Neural progenitor cell (in vitro differentiated cells): ENCODE measurements around the gene EPHB1. TPM values are rescaled to one million over a fixed set of nuclear protein-coding genes. Genes with fewer than 3 reads are reported as not detected.

Source experiments
- DNase-seq: peaks from one replicate; pipeline ENCODE4 v3.0.0-alpha.2; 2016; ENCODE audit warnings: low spot score
- H2AFZ ChIP-seq: fragments of 200-600 bp; sonication (generic); replicated peaks from 2 replicates; pipeline ENCODE4 v1.6.1; 2016; ENCODE audit warnings: antibody characterized with exemption
- H3F3A ChIP-seq: fragments of 200-600 bp; sonication (generic); 2 replicates; pipeline ENCODE4 v1.6.1; 2016; ENCODE audit warnings: antibody characterized with exemption, low read depth
- H3K27ac ChIP-seq: fragments of 200-600 bp; sonication (generic); 2 replicates; pipeline ENCODE4 v1.5.1; 2016; ENCODE audit warnings: mild to moderate bottlenecking
- H3K27me3 ChIP-seq: fragments of 200-600 bp; sonication (generic); 2 replicates; pipeline ENCODE4 v1.6.1; 2016; ENCODE audit warnings: mild to moderate bottlenecking, moderate library complexity
- H3K36me3 ChIP-seq: fragments of 200-600 bp; sonication (generic); 2 replicates; pipeline ENCODE4 v1.5.1; 2016
- H3K4me1 ChIP-seq: fragments of 200-600 bp; sonication (generic); 2 replicates; pipeline ENCODE4 v1.6.1; 2016; ENCODE audit warnings: mixed run types
- H3K4me2 ChIP-seq: fragments of 200-600 bp; sonication (generic); 2 replicates; pipeline ENCODE4 v1.6.1; 2016
- H3K4me3 ChIP-seq: fragments of 200-600 bp; sonication (generic); 2 replicates; pipeline ENCODE4 v1.5.1; 2016
- H3K79me2 ChIP-seq: fragments of 200-600 bp; sonication (generic); 2 replicates; pipeline ENCODE4 v1.6.1; 2016; ENCODE audit warnings: low read depth
- H3K9ac ChIP-seq: fragments of 200-600 bp; sonication (generic); 2 replicates; pipeline ENCODE4 v1.6.1; 2016
- H3K9me3 ChIP-seq: fragments of 200-600 bp; sonication (generic); 2 replicates; pipeline ENCODE4 v1.5.1; 2016; ENCODE audit warnings: low read depth
- H4K20me1 ChIP-seq: fragments of 200-600 bp; sonication (generic); 2 replicates; pipeline ENCODE4 v1.6.1; 2016; ENCODE audit warnings: low read depth
- H3K27ac Mint-ChIP-seq: 3 replicates; pipeline ENCODE4 v1.8.0; 2021; ENCODE audit warnings: mixed read lengths
- H3K27me3 Mint-ChIP-seq: 2 replicates; pipeline ENCODE4 v1.8.0; 2022; ENCODE audit warnings: low read depth, mild to moderate bottlenecking, inconsistent platforms, moderate library complexity, mixed read lengths; ENCODE audit not compliant: insufficient read depth
- H3K36me3 Mint-ChIP-seq: 3 replicates; pipeline ENCODE4 v1.8.0; 2021; ENCODE audit warnings: mixed read lengths
- H3K4me1 Mint-ChIP-seq: 3 replicates; pipeline ENCODE4 v1.8.0; 2021; ENCODE audit warnings: mixed read lengths
- H3K4me3 Mint-ChIP-seq: 3 replicates; pipeline ENCODE4 v1.8.0; 2021; ENCODE audit warnings: mild to moderate bottlenecking, moderate library complexity, mixed read lengths
- H3K9me3 Mint-ChIP-seq: 3 replicates; pipeline ENCODE4 v1.8.0; 2020; ENCODE audit warnings: mixed read lengths
- CTCF ChIP-seq: fragments of 200-600 bp; sonication (generic); IDR thresholded peaks from 2 replicates; pipeline ENCODE4 v1.5.1; 2017; ENCODE audit warnings: antibody characterized with exemption, mild to moderate bottlenecking
- EZH2 ChIP-seq: fragments of 200-600 bp; sonication (generic); IDR thresholded peaks from 2 replicates; pipeline ENCODE4 v1.6.1; 2017; ENCODE audit warnings: antibody characterized with exemption, mild to moderate bottlenecking, moderate library complexity
- EZH2phosphoT487 ChIP-seq: fragments of 200-600 bp; sonication (generic); IDR thresholded peaks from 2 replicates; pipeline ENCODE4 v1.6.1; 2017; ENCODE audit warnings: antibody characterized with exemption
- total RNA-seq: library from RNA; depleted of rRNA; stranded (reverse); fragments of >200 nt; gene quantifications from 2 replicates; pipeline ENCODE4 v1.2.3, GENCODE V29; 2015; ENCODE audit warnings: low replicate concordance

EPHB1 gene
- total RNA-seq, 1 donor from 2014 or later: 9.1 TPM

DNA sequence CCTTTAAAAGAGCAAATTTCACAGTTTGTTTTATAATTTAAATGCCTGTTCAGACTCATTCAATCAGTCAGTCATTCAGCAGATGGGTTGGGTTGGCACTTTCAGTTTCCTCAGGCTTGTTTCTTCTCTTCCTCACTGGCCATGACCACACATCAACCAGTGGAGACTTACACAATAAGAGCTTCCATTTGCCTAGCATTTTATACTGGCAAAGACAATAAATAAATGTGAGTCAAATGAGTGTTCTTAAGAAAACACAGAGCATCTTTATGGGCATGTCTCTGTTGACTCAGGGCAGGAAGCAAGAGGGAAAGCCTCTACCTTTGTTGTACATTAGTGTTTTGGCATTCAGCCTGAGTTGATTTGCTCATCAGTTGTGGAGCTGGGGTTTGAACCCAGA is 122.6 kb downstream of the EPHB1 start:
- H2AFZ ChIP-seq: no peak overlapping the region
- no peaks in the 10 kb centered on the region for H3K27me3 ChIP-seq
- Mint-ChIP-seq H3K27ac (no peak overlapping the region), H3K4me3 (no peak overlapping the region), H3K36me3 (no peaks in the 10 kb centered on the region), H3K27me3 (no peaks in the 10 kb centered on the region), H3K9me3 (no peaks in the 10 kb centered on the region), H3K4me1 (peaks cover 6% of the 10 kb centered on the region)
- TF ChIP-seq EZH2phosphoT487 (no peak), EZH2 (no peak), CTCF (no peak)
- DNase-seq: no peak
- no peaks in the 10 kb centered on the region for H3K36me3 ChIP-seq
- no peaks in the 10 kb centered on the region for H4K20me1 ChIP-seq
- no peak overlapping the region for H3K27ac ChIP-seq
- no peak overlapping the region for H3K4me3 ChIP-seq
- no peaks in the 10 kb centered on the region for H3K79me2 ChIP-seq
- H3K4me1 ChIP-seq: no peaks in the 10 kb centered on the region
- no peaks in the 10 kb centered on the region for H3K9me3 ChIP-seq
- no peaks in the 10 kb centered on the region for H3F3A ChIP-seq
- no peak overlapping the region for H3K4me2 ChIP-seq
- H3K9ac ChIP-seq: no peak overlapping the region

DNA sequence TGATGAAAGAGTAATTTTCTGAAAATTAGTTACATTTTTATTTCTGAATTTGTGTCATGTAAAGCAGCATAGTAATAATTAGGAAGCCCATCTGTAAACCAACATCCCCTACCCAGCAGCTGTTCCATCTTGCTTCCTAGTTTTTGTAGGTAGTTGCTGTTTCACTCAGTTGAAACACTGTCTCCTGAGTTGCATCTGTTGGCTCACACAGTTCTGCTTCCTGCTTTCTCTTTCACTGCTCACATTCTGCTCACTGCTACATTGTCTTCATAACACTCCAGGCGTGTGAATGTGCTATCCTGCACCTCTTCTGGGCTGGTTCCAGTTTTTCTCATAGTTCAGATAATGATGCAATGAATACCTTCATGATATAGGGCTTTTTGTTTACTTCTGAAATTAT is 123.4 kb downstream of the EPHB1 start:
- DNase-seq: no peak
- Mint-ChIP-seq H3K27ac (no peak overlapping the region), H3K27me3 (no peaks in the 10 kb centered on the region), H3K9me3 (no peaks in the 10 kb centered on the region), H3K4me1 (peaks cover 6% of the 10 kb centered on the region), H3K36me3 (no peaks in the 10 kb centered on the region), H3K4me3 (no peak overlapping the region)
- Histone ChIP-seq H3F3A (no peaks in the 10 kb centered on the region), H3K9ac (no peak overlapping the region), H3K4me1 (no peaks in the 10 kb centered on the region), H2AFZ (no peak overlapping the region), H4K20me1 (no peaks in the 10 kb centered on the region), H3K4me3 (no peak overlapping the region), H3K4me2 (no peak overlapping the region), H3K27ac (no peak overlapping the region), H3K79me2 (no peaks in the 10 kb centered on the region), H3K36me3 (no peaks in the 10 kb centered on the region), H3K9me3 (no peaks in the 10 kb centered on the region), H3K27me3 (no peaks in the 10 kb centered on the region)
- TF ChIP-seq EZH2phosphoT487 (no peak), CTCF (no peak), EZH2 (no peak)

DNA sequence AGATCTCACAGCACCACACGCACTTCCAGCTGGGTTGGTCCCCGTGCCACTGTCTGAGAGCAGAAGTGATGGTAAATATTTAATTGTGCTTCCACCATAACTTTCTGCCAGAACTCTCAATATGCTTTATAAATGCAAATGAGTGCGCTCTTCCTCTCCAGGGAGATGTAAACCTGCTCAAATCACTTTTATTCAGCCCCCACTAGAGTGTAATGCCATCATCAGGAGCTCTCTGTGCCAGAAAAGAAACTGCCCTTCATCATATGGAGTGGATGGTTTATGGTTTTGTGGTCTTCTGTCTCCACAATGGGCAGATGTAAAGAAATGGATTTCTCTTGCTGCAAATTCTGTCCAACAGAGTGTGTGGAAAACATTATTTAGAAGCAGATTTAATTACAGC is 127.0 kb downstream of the EPHB1 start:
- Histone ChIP-seq H3K27me3 (no peaks in the 10 kb centered on the region), H3K4me1 (no peaks in the 10 kb centered on the region), H3K9me3 (peaks cover 10% of the 10 kb centered on the region), H3K4me3 (no peak overlapping the region), H3K36me3 (no peaks in the 10 kb centered on the region), H3K79me2 (no peaks in the 10 kb centered on the region), H3K9ac (no peak overlapping the region), H3F3A (no peaks in the 10 kb centered on the region), H2AFZ (no peak overlapping the region), H3K4me2 (no peak overlapping the region), H4K20me1 (no peaks in the 10 kb centered on the region), H3K27ac (no peak overlapping the region)
- DNase-seq: no peak
- peaks cover 3% of the 10 kb centered on the region for H3K36me3 Mint-ChIP-seq
- H3K9me3 Mint-ChIP-seq: peaks cover 11% of the 10 kb centered on the region
- peaks cover 3% of the 10 kb centered on the region for H3K4me1 Mint-ChIP-seq
- peaks cover 2% of the 10 kb centered on the region for H3K27me3 Mint-ChIP-seq
- TF ChIP-seq CTCF (no peak), EZH2 (no peak), EZH2phosphoT487 (no peak)
- no peak overlapping the region for H3K27ac Mint-ChIP-seq
- no peak overlapping the region for H3K4me3 Mint-ChIP-seq

DNA sequence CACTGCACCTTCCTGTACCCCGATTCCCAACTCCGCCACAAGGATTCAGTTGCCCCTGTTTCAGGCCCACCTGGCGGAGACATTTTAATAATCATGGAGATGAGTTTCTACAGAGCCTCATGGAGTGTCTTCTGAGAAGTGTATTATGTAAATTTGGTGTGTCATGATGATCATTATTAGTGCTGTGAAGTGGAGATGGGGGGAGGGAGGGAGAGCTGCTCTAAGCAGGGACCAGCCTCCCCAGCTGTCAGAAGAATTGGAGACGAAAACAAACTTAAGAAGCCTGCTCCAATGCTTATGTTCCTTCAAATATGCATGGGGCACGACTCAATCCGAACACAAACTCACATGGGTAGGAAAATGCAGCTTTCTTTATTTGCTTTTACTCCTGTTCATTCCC is 127.8 kb downstream of the EPHB1 start:
- no peak for DNase-seq
- no peaks in the 10 kb centered on the region for H3K36me3 ChIP-seq
- H3F3A ChIP-seq: no peaks in the 10 kb centered on the region
- peaks cover 3% of the 10 kb centered on the region for H3K4me1 Mint-ChIP-seq
- no peaks in the 10 kb centered on the region for H3K79me2 ChIP-seq
- H3K9me3 ChIP-seq: peaks cover 10% of the 10 kb centered on the region
- H4K20me1 ChIP-seq: no peaks in the 10 kb centered on the region
- H3K27ac ChIP-seq: no peak overlapping the region
- H3K27ac Mint-ChIP-seq: no peak overlapping the region
- peaks cover 11% of the 10 kb centered on the region for H3K9me3 Mint-ChIP-seq
- no peak overlapping the region for H2AFZ ChIP-seq
- peaks cover 2% of the 10 kb centered on the region for H3K27me3 Mint-ChIP-seq
- TF ChIP-seq EZH2 (no peak), EZH2phosphoT487 (no peak), CTCF (no peak)
- no peak overlapping the region for H3K9ac ChIP-seq
- H3K4me1 ChIP-seq: no peaks in the 10 kb centered on the region
- H3K36me3 Mint-ChIP-seq: peaks cover 3% of the 10 kb centered on the region
- H3K4me3 ChIP-seq: no peak overlapping the region
- no peaks in the 10 kb centered on the region for H3K27me3 ChIP-seq
- no peak overlapping the region for H3K4me3 Mint-ChIP-seq
- H3K4me2 ChIP-seq: no peak overlapping the region
